GM19239 (cell line): Measurements from ENCODE around the gene CYBC1.

Source experiments
- DNase-seq: peaks from one replicate; pipeline ENCODE4 v3.0.0; 2011; ENCODE audit warnings: low spot score; ENCODE audit not compliant: insufficient read length
- FAIRE-seq: peaks from 2 replicates; lab custom pipeline; 2011; peaks lifted over from hg19 to GRCh38; lab: Jason Lieb, UNC

Gene CYBC1

DNA sequence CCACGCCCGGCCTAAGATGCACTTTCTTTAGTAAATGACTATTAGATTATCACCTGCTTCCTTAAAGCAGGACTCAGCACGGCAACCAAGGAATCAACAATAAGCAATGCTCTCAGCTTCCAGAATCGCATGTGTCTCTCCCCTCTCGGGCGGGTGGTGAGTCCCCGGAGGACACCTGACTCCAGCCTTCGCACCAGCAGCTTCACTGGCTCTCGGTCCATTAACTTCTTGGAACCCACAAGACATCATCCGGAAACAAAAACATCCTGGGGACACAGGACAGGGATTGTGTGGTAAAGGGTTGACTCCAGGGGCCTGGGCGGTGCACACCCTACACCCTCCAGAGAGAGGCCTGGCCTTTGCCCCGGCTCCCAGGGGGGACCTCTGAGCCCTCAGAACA is 56.3 kb downstream of the CYBC1 start:
- no peak for FAIRE-seq

DNA sequence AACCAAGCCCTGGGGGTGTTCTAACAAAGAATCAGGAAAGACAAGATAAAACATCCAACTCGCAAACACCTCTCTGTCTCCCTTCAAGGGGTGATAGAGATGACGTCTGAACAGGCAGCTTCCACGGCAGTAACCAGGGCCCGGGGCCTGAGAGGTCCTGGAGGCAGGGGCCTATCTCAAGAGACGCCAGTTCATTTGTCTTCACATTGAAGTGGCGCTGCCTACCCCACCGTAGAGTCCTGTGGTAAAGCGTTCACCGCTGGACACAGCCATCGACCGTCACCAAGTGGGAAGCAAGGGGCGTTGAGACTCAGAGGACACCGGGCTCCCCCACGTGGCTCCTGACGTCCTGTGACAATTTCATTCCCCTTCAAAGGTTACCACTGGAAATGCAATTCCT is 57.6 kb downstream of the CYBC1 start:
- FAIRE-seq, result no peak
- no peak for DNase-seq

More for the DNA sequence above, 56.3 kb downstream of the CYBC1 start:
- no peak for DNase-seq
